Measurements from ENCODE around the gene DBNL. TPM values are rescaled to one million over a fixed set of nuclear protein-coding genes. Genes with fewer than 3 reads are reported as not detected.
"Not testable (repeated sequence)": the region's sequence is repeated elsewhere in the genome, so short reads cannot be mapped to it uniquely, and the experiment has no call there.

The DBNL gene
- total RNA-seq = 100 to 1,000 TPM; 113 to 139 (median 126) TPM

DNA sequence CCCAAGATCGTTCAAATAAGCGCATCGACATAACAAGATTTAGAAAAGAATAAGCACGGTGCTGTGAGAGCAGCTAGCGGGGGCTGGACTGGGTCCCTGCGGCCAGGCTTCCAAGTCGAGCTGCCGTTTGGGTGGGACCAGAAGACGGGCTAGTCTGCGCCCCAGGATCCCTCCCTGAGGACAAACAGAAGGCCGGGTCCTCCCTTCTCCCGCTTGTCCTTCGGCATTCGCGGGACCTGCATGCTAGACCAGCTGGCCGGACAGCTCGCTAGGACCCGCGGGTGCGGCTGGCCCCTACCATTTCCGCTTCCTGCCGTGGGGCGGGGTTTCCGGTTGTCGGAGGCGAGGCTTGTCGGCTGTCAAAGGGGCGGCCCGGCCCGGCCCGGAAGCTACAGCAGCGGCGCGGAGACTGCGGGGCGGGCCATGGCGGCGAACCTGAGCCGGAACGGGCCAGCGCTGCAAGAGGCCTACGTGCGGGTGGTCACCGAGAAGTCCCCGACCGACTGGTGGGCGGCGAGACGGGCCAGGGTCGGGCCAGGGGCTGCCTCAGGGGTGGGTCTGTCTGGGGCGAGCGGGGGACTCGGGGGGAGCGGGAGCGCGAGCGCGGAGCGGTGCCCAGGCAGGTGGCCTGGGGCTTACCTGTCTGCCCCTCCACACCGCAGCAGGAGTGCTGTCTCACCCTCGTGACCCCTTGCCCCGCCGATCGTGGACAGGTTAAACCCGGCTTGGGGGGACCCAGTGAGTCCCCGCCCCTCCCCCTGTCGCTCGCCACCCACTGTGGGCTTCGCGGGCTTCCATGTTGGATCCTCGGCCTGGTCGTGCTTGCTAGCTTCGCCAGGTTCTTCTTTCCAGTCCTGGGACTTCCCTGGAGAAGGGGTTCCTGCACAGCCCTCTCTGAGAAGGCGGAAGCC, at the start of gene DBNL:
Gene DBNL, plus strand, starts transcription at position 388 of the 911 bp plus-strand sequence. Its CDS starts 36 bp downstream, at position 424.
- DNase-seq (ENCODE audit: low spot score in 2 of 2) = peak; percentile 86 to 89
- TF ChIP-seq EP300 (IDR thresholded peaks at IDR 0.05) (peak; percentile 27 to 95), POLR2A (IDR thresholded peaks at IDR 0.05) (peak; percentile 62 to 80)
- TF ChIP-seq, protein P1, sequence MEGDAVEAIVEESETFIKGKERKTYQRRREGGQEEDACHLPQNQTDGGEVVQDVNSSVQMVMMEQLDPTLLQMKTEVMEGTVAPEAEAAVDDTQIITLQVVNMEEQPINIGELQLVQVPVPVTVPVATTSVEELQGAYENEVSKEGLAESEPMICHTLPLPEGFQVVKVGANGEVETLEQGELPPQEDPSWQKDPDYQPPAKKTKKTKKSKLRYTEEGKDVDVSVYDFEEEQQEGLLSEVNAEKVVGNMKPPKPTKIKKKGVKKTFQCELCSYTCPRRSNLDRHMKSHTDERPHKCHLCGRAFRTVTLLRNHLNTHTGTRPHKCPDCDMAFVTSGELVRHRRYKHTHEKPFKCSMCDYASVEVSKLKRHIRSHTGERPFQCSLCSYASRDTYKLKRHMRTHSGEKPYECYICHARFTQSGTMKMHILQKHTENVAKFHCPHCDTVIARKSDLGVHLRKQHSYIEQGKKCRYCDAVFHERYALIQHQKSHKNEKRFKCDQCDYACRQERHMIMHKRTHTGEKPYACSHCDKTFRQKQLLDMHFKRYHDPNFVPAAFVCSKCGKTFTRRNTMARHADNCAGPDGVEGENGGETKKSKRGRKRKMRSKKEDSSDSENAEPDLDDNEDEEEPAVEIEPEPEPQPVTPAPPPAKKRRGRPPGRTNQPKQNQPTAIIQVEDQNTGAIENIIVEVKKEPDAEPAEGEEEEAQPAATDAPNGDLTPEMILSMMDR (IDR thresholded peaks at IDR 0.05) = peak in 1 of 5 experiments; percentile 13
- Histone ChIP-seq H3K27me3 (no peaks in the 10 kb centered on the region), H3K36me3 (peaks cover 0 to 13% (median 0%) of the 10 kb centered on the region in 3 donors), H3K4me1 (peaks cover 0 to 51% (median 20%) of the 10 kb centered on the region in 4 donors), H3K27ac (peak within 1 kb of the TSS; percentile 70 to 93 (median 89)), H3K9me3 (no peaks in the 10 kb centered on the region), H3K4me3 (peak within 1 kb of the TSS; percentile 74 to 98 (median 85))
- 0% methylated on average over 32 to 42 of the region's 74 CpGs for WGBS, 2 donors

DNA sequence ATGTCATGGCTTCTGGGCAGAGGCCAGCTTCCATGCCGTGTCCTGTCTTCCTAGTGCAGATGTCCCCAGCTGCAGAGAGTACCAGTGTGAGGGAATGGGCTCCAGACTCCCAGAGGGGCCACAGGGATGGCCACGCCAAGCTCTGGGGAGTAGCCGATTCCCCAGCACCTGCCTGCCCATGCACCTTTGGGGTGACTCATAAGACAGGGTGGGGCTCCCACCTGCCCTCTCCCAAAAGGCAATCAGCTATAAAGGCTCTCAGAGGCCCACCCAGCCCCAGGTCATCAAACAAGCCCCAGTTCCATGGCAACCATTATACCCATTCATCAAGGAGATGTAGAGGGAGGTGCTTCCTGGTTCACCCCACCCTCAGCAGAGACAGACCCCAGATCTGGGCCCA, 47.0 kb upstream of the DBNL start, which contains the start of gene SPDYE1:
Gene SPDYE1, plus strand, starts transcription at position 366 of the 400 bp plus-strand sequence. CDS start 2,053 bp downstream, outside the sequence.
- not testable (repeated sequence) for H3K4me1 ChIP-seq; H3K4me3 ChIP-seq; H3K27me3 ChIP-seq; DNase-seq (ENCODE audit: low spot score in 2 of 2); H3K36me3 ChIP-seq; H3K27ac ChIP-seq; H3K9me3 ChIP-seq
- 89 to 96% methylated on average over 3 of the region's 3 CpGs for WGBS, 2 donors

DNA sequence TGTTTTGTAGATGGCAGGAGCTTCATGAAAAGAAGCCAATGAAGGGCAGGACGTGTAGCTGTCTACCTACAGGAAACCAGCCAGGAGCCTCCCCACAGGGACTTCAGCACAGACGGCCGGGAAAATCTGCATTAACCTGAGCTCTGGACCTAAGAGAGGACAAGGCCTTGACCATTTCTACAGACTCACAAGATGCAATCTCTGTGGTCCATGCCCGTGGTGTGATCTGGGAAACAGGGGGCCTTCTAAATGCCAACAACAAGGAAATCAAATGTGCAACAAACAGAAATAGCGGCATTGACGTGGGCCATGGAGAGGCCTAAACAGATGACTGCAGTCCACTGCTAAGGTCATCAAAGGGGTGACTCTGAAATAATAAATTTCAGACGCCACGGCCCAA, 32.4 kb upstream of the DBNL start:
- not testable (repeated sequence) for H3K4me3 ChIP-seq; DNase-seq (ENCODE audit: low spot score in 2 of 2); H3K27ac ChIP-seq; H3K9me3 ChIP-seq; H3K27me3 ChIP-seq; H3K4me1 ChIP-seq
- 94 to 95% methylated on average over 5 to 7 of the region's 8 CpGs for WGBS, 2 donors
- H3K36me3 ChIP-seq = peaks cover 0 to 43% (median 0%) of the 10 kb centered on the region in 3 donors

DNA sequence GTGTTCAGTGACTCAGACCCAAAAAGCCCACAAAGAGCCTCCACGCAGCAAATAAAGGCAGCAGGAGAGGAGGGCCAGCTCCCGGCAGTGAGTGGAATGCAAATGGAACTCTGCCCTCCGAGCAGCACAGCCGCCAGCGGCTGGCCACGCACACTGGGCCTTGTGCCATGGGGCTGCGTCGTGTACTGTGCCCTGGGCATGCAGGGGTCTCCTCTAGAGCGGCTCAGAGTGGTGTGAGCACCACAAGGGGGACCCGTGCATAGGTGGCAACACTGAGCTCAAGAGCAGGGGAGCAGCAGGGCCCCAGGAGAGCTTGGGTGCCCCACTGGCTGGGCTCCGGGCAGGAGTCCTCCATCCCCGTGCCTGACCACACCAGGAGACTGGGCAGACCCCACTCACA, 29.4 kb upstream of the DBNL start:
- DNase-seq (ENCODE audit: low spot score in 2 of 2); H3K4me3 ChIP-seq; H3K9me3 ChIP-seq; H3K27ac ChIP-seq; H3K27me3 ChIP-seq: not testable (repeated sequence)
- Histone ChIP-seq H3K4me1 (peaks cover 0 to 20% (median 0%) of the 10 kb centered on the region in 4 donors), H3K36me3 (peaks cover 0 to 28% (median 0%) of the 10 kb centered on the region in 3 donors)
- no CpG with 5 or more reads among the region's 12 CpGs for WGBS, 2 donors

DNA sequence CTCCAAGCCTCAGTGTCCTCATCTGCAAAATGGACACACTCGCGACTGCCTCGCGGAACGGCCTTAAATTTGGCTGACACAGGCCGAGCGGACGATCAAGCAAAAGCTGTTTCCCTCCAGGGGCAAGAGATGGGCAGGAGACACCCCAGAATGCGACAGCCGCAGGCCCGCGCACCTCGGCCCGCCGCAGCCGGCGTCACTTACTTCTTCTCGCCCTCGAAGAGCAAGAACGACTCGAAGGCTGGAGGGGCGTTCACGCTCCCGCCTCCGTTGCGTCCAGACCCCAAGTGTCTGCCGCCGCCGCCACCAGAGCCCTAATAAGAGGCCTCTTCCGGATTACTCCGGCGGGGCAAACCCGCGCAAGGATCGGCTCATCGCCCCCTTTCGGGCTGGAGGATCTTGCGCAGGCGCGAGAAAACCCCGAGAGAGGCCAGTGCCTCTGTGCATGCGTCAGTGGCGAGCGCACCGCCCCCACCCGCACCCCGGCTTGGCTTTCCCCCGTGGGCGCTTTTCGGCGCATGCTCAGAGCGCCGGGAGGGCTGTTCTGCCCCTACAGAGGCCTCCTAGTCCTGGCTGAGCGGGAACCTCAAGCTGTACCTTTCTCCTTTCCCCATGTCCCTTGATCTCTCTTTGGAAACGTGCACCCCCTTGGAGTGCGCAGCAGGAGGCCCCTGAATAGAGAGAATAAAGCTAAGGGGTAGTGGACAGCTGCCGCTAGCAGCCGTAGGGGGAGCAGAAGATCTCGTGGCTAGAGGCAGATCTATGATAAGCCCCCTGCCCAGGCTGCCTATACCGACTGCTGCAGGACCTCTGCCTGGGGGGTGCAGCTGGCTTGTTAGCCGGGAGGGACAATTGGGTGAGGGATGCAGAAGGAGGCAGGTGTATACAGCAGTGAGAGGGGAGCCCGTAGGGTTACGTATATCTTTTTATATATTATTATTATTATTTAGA, 25.4 kb upstream of the DBNL start:
- Histone ChIP-seq H3K36me3 (peaks cover 0 to 17% (median 0%) of the 10 kb centered on the region in 3 donors), H3K4me1 (peaks cover 0 to 24% (median 0%) of the 10 kb centered on the region in 4 donors), H3K27ac (peak overlapping the region; percentile 76 to 87 (median 82)), H3K4me3 (peak overlapping the region; percentile 68 to 90 (median 76))
- not testable (repeated sequence) for H3K27me3 ChIP-seq, H3K9me3 ChIP-seq
- TF ChIP-seq POLR2A (IDR thresholded peaks at IDR 0.05) (peak in 1 of 2 donors; percentile 64), EP300 (IDR thresholded peaks at IDR 0.05) (peak; percentile 80 to 82)
- TF ChIP-seq, protein P1 (IDR thresholded peaks at IDR 0.05) = peak; percentile 63 to 84 (median 70)
- 1 to 9% methylated on average over 21 to 28 of the region's 63 CpGs for WGBS, 2 donors
- peak; percentile 93 to 94 for DNase-seq (ENCODE audit: low spot score in 2 of 2)

DNA sequence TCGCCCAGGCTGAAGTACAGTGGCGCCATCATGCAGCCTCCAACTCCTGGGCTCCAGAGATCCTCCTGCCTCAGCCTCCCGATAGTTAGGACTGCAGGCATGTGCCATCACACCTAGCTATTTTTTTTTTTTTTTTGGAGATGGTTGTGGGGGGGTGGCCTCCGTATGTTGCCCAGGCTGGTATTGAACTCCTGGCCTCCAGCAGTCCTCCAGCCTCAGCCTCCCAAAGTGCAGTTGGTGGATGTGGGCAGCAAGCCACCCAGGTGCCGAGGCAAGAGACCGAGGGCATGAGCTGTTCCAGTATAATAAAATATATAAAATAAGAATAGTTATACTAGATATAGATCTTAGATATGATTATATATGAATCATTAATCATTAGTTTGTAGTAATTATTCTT, 24.7 kb upstream of the DBNL start:
- H3K4me1 ChIP-seq = peaks cover 0 to 24% (median 0%) of the 10 kb centered on the region in 4 donors
- peak overlapping the region; percentile 76 to 87 (median 82) for H3K27ac ChIP-seq
- not testable (repeated sequence) for H3K4me3 ChIP-seq; DNase-seq (ENCODE audit: low spot score in 2 of 2); H3K36me3 ChIP-seq; H3K9me3 ChIP-seq; H3K27me3 ChIP-seq
- WGBS, 2 donors = 75 to 87% methylated on average over 6 of the region's 6 CpGs

DNA sequence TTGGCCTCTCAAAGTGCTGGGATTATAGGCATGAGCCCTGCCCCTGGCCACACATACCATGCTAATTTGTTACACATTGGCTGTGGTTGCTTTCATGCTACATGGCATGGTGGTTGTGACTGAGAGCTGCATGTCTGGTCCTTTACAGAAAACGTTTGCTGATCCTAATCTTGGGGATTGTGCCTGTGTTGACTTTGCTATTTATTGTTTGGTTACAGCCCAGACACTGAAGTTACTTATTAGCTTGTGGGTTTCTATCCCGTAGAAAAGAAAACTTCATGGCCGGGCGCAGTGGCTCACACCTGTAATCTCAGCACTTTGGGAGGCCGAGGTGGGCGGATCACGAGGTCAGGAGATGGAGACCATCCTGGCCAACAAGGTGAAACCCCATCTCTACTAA, 22.4 kb upstream of the DBNL start:
- DNase-seq (ENCODE audit: low spot score in 2 of 2); H3K27ac ChIP-seq; H3K4me3 ChIP-seq; H3K9me3 ChIP-seq; H3K36me3 ChIP-seq; H3K27me3 ChIP-seq: not testable (repeated sequence)
- 90 to 93% methylated on average over 6 of the region's 7 CpGs for WGBS, 2 donors
- H3K4me1 ChIP-seq = peaks cover 0 to 24% (median 0%) of the 10 kb centered on the region in 4 donors

DNA sequence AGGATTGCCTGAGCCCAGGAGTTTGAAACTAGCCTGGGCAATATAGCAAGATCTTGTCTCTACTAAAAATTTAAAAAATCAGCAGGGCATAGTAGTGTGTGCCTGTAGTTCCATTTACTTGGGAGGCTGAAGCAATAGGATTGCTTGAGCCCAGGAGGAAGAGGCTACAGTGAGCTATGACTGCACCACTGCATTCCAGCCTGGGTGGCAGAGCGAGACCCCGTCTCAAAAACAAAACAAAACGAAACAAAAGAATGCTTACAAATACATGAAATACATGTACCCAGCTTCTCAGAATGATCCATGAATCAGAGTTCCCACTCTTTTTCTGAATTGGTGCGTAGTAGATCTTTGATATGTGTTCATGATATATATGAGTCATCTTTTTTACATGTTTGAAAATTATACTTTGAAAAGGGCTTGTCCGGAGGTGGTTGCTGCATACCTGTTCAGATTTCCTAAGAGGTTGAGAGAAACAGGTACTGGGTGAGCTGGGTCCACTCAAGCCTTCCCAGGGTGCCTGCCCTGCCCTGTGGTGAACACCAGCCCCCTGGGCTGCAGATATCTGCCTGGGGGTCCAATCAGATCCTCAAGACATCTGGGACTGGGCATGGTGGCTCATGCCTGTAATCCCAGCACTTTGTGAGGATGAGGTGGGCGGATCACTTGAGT, 21.6 kb upstream of the DBNL start:
- 63 to 77% methylated on average over 5 to 6 of the region's 6 CpGs for WGBS, 2 donors
- not testable (repeated sequence) for H3K4me3 ChIP-seq; H3K27me3 ChIP-seq; DNase-seq (ENCODE audit: low spot score in 2 of 2); H3K9me3 ChIP-seq; H3K36me3 ChIP-seq; H3K27ac ChIP-seq
- H3K4me1 ChIP-seq = peaks cover 0 to 17% (median 0%) of the 10 kb centered on the region in 4 donors

DNA sequence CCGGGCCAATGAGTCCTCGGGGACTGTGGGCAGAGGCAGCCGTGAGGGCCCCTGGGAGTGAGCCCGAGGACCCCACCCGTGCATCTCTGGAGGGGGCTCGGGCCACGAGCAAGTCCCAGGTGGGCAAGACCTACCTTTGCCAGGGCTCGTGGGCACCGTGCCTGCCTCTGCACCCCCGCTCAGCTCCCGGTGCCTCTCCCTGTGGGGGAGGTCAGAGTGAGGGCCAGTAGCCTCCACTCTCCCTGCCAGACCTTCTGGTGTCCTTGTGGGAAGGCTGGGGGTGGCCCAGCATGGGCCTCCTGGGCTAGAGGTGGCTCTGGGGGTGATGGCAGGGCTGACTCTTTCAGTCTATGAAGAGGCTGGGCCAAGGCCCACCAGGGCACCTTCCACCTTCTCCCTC, 15.1 kb upstream of the DBNL start:
- 65 to 72% methylated on average over 2 to 4 of the region's 11 CpGs for WGBS, 2 donors
- not testable (repeated sequence) for DNase-seq (ENCODE audit: low spot score in 2 of 2); H3K9me3 ChIP-seq

DNA sequence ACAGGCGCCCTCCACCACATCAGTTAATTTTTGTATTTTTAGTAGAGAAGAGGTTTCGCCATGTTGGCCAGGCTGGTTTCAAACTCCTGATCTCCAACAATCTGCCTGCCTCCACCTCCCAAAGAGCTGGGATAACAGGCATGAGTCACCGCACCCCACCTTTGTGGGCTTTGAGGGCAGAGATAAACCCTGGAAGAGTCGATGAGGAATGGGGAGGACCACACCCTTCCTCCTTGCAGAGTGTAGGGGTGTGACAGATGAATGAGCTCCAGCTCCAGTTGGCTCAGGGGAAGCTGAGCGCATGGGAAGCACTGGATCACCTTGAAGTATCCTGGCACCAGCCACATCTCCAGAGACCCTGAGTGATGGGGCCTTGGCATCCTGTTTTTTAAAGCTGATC, 14.5 kb upstream of the DBNL start:
- not testable (repeated sequence) for H3K9me3 ChIP-seq; H3K4me3 ChIP-seq; H3K36me3 ChIP-seq; H3K4me1 ChIP-seq; H3K27ac ChIP-seq; DNase-seq (ENCODE audit: low spot score in 2 of 2); H3K27me3 ChIP-seq
- no CpG with 5 or more reads among the region's 5 CpGs for WGBS, 2 donors

More for the DNA sequence above, 15.1 kb upstream of the DBNL start:
- not testable (repeated sequence) for H3K36me3 ChIP-seq, H3K4me3 ChIP-seq, H3K27me3 ChIP-seq, H3K4me1 ChIP-seq, H3K27ac ChIP-seq

All from tibial nerve (tissue), 4 donors.